K562 (cell line): Measurements from ENCODE around the gene C1QC.

Experiments used
- GABPA ChIP-seq: fragments of 200-800 bp; sonication (Bioruptor generic); conservative IDR thresholded peaks from 2 replicates; pipeline ENCODE4 v1.6.1; 2016; ENCODE audit warnings: low read depth, missing genetic modification characterization, missing compliant biosample characterization
- ZNF707 ChIP-seq: fragments of 250-450 bp; sonication (Bioruptor Pico); conservative IDR thresholded peaks from 2 replicates; pipeline ENCODE4 v1.8.0; 2022; ENCODE audit warnings: inconsistent platforms, mild to moderate bottlenecking, moderate library complexity
- ZZZ3 ChIP-seq: fragments of 450-650 bp; IDR thresholded peaks from 2 replicates; pipeline ENCODE4 v1.6.1; 2016; ENCODE audit warnings: antibody characterized with exemption, mild to moderate bottlenecking, moderate library complexity
- TF ChIP-seq, protein P1 (sequence below): sonication (generic); formaldehyde crosslinking; IDR thresholded peaks from 2 replicates; pipeline ENCODE4 v1.5.0; 2020; ENCODE audit warnings: missing genetic modification reagents
- TF ChIP-seq, protein P2 (sequence below), 2 experiments: fragments of 450-650 bp; formaldehyde crosslinking in 1 of 2; IDR thresholded peaks; 2 replicates each; pipeline versions ENCODE4 v1.4.0 to v1.6.1; 2014 to 2020; ENCODE audit warnings: mild to moderate bottlenecking in 2 of 2, borderline replicate concordance in 1 of 2, low read depth in 1 of 2

DNA sequence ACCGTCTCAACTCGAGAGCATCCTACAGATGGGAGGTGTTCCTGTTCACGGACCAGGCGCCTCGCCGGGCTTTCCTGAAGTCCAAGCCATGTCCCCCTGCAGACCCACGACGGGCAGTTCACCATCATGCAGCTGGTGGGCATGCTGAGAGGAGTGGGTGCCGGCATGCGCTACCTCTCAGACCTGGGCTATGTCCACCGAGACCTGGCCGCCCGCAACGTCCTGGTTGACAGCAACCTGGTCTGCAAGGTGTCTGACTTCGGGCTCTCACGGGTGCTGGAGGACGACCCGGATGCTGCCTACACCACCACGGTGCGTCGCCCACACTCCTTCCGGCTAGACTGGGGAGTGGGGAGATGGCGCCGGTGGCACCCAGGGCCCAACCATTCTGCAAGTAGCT is 44.7 kb upstream of the C1QC start:
- TF ChIP-seq, protein P1, sequence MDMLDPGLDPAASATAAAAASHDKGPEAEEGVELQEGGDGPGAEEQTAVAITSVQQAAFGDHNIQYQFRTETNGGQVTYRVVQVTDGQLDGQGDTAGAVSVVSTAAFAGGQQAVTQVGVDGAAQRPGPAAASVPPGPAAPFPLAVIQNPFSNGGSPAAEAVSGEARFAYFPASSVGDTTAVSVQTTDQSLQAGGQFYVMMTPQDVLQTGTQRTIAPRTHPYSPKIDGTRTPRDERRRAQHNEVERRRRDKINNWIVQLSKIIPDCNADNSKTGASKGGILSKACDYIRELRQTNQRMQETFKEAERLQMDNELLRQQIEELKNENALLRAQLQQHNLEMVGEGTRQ = no peak
- TF ChIP-seq ZNF707 (no peak), GABPA (tag) (no peak), ZZZ3 (no peak)
- TF ChIP-seq, protein P2, sequence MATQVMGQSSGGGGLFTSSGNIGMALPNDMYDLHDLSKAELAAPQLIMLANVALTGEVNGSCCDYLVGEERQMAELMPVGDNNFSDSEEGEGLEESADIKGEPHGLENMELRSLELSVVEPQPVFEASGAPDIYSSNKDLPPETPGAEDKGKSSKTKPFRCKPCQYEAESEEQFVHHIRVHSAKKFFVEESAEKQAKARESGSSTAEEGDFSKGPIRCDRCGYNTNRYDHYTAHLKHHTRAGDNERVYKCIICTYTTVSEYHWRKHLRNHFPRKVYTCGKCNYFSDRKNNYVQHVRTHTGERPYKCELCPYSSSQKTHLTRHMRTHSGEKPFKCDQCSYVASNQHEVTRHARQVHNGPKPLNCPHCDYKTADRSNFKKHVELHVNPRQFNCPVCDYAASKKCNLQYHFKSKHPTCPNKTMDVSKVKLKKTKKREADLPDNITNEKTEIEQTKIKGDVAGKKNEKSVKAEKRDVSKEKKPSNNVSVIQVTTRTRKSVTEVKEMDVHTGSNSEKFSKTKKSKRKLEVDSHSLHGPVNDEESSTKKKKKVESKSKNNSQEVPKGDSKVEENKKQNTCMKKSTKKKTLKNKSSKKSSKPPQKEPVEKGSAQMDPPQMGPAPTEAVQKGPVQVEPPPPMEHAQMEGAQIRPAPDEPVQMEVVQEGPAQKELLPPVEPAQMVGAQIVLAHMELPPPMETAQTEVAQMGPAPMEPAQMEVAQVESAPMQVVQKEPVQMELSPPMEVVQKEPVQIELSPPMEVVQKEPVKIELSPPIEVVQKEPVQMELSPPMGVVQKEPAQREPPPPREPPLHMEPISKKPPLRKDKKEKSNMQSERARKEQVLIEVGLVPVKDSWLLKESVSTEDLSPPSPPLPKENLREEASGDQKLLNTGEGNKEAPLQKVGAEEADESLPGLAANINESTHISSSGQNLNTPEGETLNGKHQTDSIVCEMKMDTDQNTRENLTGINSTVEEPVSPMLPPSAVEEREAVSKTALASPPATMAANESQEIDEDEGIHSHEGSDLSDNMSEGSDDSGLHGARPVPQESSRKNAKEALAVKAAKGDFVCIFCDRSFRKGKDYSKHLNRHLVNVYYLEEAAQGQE (IDR thresholded peaks at IDR 0.05; ENCODE audit: borderline replicate concordance) = no peak
- TF ChIP-seq, protein P2 (CRISPR knock-in tag; IDR thresholded peaks at IDR 0.05; ENCODE audit: low read depth) = no peak
